GM19324 (cell line): ENCODE data around the gene TTC28.
"Not testable (repeated sequence)": the region's sequence is repeated elsewhere in the genome, so short reads cannot be mapped to it uniquely, and the experiment has no call there.

ENCODE experiments used
- ATAC-seq: cut with Tn5 transposase; IDR thresholded peaks from one replicate; pipeline ENCODE4 v1.9.1; 2021; ENCODE audit warnings: mild to moderate bottlenecking, moderate library complexity; ENCODE audit not compliant: unreplicated experiment, low FRiP score

TTC28 gene

DNA sequence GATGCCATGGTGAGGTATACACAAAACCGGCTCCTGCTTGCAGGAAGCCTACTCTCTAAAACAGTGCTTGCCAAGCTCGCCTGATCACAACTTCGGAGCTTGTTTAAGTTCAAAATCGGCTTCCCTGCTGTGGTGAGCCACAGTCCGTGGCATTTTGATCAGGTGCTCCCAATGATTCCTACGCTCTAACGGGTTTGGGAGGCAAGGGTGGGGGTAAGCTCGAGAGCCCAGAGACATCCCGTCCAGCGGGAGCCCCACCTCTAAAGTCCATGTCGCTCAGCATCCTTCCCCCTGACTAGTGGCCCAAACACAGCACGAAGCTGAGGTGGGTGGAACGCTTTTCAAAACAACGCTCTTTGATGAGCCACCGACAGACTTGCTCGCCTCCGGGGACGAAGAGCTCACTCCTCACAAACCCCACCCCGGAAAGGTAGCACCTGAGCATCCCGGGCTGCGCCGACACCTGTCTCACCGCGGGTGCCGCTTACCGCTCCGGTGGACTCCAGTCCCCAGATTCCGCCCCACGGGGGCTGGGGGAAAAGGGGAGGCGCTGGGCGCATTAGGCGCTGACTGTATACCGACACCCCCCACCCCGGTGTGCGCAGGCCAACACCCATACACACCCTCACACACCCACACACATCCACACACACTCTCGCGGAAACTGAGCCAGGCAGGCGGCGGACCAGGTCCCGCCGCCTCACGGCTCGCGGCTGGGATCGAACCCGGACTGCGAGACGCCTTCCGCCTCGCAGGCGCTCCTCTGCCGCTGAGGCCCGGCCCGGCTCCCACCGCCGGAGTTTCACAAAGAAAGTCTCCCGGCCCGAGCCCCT is 646 bp downstream of the TTC28 start:
- not testable (repeated sequence) for ATAC-seq

DNA sequence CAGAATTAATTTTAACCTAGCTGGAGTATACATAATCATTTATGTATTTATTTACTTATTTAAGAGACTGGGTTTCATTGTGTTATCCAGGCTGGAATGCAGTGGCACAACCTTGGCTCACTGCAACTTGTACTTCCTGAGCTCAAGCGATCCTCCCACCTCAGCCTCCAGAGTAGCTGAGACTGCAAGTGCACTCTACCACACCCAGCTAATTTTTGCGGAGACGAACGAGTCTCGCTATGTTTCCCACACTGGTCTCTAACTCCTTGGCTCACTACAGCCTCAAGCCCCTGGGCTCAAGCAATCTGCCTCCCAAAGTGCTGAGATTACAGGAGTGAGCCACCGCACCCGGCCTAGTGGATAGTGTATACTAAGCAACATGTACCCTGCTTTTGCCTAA is 1.5 kb downstream of the TTC28 start:
- ATAC-seq = not testable (repeated sequence)

DNA sequence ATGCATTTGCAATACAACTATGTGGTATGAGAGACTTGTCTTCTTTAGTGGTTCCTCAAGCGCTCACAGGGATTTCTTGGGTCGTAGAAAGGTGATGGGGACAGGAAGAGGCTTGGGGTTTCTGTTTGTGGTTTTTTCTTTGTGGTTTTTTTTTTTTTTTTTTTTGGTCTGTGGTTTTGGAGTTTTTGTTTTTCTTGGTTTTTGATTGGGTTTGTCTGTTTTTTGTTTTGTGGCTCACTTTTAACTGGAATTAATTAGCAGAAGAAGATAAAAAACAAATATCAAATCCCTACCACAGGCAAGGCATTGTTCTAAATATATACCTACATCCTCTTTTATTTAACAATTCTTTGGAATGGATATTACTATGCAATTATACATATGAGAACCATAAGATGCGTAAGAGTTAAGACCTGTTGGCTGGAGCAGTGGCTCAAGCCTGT is 5.5 kb downstream of the TTC28 start:
- peak; percentile 60 for ATAC-seq

DNA sequence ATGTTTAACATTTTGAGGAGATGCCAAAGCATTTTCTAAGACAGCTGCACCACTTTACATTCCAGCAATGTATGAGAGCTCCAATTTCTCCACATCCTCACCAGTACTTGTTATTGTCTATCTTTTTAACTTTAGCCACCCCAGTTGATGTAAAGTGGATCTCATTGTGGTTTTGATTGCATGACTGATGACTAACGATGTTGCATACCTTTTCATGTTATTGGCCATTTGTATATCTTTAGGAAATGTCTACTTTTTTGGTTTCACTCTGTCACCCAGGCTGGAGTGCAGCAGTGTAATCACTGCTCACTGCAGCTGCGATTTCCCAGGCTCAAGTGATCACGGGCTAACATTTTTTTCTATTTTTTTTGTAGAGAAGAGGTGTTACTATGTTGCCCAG is 8.9 kb downstream of the TTC28 start:
- ATAC-seq = no peak

DNA sequence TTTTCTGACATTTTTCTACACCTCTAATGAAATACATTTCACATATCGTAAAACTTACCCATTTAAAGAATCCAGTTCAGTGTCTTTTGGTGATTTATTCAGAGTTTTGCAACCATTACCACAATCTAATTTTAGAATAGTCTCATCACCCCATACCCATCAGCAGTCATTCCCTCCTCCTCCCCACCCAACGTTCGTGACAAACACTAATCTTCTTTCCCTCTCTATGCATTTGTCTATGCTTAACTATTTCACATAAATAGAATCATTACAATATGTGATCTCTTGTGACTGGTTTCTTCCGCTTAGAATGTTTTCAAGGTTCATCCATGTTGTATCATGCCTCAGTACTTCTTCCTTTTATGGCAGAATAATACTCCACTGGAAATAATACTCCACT is 9.5 kb downstream of the TTC28 start:
- no peak for ATAC-seq

DNA sequence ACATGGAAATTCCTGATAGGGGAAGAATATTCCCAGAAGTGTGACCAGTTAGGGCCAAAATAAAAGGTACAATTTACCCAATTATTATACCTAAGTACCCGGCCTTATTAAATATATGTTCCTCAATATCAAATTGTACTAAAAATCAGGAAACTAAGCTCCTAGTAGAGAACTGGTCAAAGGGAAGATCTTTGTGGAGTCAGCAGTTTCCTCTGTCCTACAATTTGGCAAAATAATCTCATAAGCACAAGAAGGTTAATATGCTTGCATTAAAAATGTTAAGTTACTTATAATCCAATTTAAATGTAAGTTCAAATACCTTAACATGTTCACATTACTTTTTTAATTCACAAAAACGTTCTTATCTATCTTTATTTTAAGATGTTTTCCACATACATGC is 10.3 kb downstream of the TTC28 start:
- no peak for ATAC-seq

DNA sequence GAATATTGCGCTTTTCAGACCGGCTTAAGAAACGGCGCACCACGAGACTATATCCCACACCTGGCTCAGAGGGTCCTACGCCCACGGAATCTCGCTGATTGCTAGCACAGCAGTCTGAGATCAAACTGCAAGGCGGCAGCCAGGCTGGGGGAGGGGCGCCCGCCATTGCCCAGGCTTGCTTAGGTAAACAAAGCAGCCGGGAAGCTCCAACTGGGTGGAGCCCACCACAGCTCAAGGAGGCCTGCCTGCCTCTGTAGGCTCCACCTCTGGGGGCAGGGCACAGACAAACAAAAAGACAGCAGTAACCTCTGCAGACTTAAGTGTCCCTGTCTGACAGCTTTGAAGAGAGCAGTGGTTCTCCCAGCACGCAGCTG is 16.1 kb downstream of the TTC28 start:
- not testable (repeated sequence) for ATAC-seq

DNA sequence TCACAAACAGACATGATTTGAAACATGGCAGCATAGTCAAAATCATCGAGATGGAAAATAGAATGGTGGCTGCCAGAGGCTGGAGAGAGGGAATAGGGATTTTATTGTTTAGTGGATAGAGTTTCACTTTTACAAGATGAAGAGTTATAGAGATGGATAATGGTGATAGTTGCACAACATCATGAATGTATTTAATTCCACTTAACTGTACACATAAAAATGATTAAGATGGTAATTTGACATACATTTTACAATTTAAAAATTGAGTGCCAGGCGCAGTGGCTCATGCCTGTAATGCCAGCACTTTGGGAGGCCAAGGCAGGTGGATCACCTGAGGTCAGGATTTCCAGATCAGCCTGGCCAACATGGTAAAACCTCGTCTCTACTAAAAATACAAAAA is 21.2 kb downstream of the TTC28 start:
- no peak for ATAC-seq

DNA sequence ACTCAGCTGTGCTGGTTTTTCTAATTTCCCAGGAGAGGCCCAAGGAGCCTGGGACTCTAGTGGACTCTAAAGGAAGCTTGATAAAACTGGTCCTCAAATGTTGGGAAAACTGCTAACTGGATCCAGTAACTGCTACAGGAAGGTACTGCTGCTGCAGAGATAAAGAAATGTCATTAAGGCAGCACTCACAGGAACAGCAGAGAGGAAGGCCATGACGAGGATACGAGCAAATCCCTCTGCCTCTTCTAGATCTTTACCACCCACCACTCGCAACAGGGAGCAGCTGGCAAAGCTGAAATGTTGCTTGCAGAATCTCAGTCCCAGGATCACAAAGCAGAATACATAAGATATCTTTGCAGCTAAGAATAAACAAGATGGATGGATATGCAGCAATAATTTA is 23.5 kb downstream of the TTC28 start:
- ATAC-seq = no peak

DNA sequence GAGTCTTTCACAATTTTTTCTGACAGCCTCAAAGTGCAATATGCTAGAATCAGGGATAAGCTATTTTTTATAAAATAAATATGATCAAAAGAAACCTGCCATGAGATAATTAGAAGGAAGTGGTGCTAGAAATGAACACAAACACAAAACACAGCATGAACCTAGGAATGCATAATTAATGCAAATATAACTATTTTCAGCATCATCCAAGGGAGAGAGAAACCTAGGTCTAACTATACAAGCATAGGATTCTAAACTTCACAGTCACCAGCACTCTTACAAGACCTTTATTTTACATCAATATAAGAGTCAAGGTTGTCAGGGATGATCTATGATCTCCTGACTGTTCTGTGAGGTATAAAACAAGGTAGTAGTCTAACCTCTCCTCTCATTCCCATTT is 29.2 kb downstream of the TTC28 start:
- no peak for ATAC-seq

DNA sequence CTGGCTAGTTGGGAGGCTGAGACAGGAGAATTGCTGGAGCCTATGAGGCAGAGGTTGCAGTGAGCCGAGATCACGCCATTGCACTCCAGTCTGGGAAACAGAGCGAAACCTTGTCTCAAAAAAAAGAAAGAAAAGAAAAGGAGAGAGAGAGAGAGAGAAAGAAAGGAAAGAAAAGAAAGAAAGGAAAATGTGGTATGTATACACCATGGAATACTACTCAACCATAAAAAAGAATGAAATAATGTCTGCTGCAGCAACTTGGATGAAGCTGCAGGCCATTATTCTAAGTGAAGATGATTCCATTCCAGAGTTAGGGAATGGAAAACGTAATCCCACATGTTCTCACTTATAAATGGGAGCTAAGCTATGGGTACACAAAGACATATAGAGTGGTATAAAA is 30.8 kb downstream of the TTC28 start:
- ATAC-seq = no peak

DNA sequence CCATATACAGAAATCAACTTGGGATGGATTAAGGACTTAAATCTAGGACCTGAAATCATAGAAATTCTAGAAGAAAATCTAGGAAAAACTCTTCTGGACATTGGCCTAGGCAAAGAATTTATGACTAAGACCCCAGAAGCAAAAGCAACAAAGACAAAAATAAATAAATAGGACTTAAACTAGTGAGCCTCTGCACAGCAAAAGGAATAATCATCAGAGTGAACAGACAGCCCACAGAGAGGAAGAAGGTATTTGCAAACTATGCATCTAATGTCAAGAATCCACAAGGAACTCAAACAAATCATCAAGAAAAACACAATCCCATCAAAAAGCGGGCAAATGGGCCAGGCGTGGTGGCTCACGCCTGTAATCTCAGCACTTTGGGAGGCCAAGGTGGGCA is 32.4 kb downstream of the TTC28 start:
- ATAC-seq = no peak

DNA sequence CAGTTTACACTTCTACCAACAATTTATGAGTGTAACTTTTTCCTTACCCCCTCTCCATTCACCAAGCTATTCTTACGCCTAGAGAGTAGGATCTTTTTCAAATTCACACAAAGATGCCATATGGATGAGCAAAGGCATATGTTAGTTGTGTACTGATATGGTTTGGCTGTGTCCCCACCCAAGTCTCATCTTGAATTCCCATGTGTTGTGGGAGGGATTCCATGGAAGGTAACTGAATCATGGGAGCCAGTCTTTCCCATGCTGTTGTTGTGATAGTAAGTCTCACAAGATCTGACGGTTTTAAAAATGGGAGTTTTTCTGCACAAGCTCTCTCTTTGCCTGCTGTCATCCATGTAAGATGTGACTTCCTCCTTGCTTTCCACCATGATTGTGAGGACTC is 40.3 kb downstream of the TTC28 start:
- ATAC-seq = no peak

DNA sequence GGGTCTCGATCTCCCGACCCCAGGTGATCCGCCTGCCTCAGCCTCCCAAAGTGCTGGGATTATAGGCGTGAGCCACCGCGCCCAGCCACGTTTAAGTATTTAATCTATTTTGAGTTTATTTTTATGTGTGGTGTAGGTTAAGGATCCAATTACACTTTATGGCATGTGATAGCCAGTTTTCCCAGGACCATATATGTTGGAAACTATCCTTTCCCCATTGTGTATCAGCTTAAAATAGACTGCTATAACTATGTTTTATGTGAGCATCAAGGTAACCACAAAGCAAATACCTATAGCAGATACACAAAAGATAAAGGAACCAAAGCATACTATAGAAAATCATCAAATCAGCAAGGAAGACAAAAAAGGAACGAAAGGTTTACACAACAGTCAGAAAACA is 42.4 kb downstream of the TTC28 start:
- no peak for ATAC-seq

DNA sequence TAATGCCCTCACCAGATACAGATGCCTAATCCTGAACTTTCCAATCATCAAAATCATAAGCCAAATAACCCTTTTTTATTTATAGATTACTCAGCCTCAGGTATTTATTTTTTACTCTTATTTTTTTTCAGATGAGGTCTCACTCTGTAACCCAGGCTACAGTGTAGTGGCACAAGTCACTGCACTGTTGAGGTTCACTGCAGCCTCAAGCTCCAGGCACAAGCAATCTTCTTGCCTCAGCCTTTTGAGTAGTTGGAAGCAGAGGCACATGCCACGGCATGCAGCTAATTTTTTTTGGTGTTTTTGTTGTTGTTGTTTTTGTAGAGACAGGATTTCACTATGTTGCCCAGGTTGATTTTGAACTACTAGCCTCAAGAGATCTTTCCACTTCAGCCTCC is 49.5 kb downstream of the TTC28 start:
- ATAC-seq = no peak

DNA sequence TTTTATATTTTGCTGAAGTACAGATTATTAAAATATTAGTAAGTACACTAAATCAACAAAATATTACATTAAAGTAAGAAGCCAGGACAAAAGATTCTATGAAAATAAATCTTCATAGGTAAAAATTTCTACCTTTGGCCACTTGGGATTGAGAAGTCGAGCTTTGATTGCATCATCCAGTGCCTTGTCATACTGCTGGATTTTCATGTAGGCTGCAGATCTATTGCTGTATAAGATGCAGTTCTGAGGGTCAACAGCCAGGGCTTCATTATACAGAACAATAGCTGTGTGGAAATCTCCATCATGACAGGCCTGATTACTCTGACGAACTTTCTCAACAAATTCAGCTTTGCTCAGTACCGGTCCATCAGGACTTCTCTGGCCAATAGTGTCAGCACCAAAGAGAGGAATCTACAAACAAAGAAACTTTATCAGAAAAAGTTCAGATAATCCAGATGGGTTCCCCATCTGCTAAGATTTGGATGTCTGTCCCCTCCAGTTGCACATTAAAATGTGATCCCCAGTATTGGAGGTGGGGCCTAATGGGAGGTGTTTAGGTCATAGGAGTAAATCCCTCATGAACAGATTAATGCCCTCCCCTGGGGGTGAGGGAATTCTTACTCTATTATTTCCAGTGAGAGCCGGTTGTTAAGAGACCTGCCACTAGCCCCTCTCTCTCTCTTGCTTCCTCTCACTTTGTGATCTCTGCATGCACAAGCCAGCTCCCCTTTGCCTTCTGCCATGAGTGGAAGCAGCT is 50.0 kb downstream of the TTC28 start:
- no peak for ATAC-seq

DNA sequence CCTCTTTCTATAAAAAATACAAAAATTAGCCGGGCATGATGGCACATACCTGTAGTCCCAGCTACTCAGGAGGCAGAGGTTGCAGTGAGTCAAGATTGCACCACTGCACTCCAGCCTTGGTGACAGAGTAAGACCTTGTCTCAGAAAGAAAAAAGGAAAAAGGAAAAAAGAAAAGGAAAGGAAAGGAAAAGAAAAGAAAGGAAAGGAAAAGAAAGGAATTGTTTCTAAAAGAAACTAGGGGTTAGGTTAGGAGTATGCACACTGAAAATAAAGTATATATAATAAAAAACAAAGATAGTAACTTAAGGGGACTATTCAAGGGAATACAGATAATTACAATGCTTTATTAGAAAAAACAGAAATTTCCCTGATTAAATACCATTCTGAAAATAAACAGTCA is 50.9 kb downstream of the TTC28 start:
- no peak for ATAC-seq

DNA sequence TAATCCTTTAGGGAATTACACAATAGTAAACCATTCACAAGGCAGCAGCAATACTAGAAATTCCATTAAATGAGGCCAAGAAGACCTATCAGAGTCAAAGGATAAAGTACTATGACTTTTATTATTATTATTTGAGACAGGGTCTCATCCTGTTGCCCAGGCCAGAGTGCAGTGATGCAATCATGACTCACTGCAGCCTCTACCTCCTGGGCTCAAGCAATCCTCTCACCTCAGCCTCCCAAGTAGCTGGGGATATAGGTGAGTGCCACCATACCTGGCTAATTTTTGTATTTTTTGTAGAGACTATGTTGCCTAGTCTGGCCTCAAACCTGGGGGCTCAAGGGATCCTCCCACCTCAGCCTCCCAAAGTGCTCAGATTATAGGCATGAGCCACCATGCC is 51.8 kb downstream of the TTC28 start:
- ATAC-seq = no peak

DNA sequence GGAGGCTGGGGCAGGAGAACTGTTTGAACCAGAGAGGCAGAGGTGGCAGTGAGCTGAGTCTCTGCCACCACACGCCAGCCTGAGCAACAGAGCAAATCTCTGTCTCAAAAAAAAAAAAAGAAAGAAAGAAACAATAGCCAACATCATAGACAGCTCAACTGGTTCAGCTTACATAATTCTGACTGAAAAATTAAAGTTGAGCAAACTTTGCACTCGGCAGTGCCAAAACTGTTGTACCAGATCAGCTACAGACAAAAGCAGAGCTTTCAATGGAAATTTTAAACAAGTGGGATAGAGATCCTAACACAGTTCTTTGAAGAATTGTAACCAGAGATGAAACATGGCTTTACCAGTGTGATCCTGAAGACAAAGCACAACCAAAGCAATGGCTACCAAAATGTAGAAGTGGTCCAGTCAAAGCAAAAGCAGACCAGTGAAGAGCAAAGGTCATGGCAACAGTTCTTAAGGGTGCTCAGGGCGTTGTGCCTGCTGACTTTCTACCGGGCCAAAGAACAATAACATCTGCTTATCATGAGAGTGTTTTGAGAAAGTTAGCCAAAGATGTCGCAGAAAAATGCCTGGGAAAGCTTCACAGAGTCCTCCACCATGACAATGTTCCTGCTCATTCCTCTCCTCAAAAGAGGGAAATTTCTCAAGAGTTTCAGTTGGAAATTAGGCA is 59.3 kb downstream of the TTC28 start:
- no peak for ATAC-seq

DNA sequence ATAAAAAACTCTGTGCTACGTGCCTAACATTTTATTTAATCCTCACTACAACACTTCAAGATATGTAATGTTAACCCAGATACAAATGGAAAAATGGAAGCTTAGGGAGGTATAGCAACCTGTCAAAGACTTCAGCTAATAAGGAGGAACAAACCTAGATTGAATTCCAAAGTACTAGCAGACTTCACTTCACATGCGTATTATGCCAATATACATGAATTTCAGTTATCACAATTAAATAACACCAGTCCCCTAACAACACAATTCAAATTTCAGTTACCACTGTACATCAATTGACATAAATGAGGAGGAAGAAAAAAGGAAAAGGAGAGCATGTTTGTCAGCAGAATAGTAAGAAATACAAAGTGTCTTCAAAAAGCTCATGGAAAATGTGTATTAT is 60.4 kb downstream of the TTC28 start:
- ATAC-seq = no peak

DNA sequence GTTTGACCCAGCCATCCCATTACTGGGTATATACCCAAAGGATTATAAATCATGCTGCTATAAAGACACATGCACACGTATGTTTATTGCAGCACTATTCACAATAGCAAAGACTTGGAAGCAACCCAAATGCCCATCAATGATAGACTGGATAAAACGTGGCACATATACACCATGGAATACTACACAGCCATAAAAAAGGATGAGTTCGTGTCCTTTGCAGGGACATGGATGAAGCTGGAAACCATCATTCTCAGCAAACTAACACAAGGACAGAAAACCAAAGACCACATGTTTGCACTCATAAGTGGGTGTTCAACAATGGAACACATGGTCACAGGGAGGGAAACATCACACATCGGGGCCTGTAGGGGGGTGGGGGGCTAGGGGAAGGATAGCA is 64.2 kb downstream of the TTC28 start:
- not testable (repeated sequence) for ATAC-seq
